HCT116 (cell line): ENCODE data around the gene P4HB. TPM values are rescaled to one million over a fixed set of nuclear protein-coding genes. Genes with fewer than 3 reads are reported as not detected.

ENCODE experiments used
- ATAC-seq: fragments of 200-7000 bp; cut with Tn5 transposase; 2 replicates; pipeline ENCODE4 v1.9.1; 2020; ENCODE audit warnings: mild to moderate bottlenecking, moderate library complexity
- BruUV-seq: library from RNA; stranded (reverse); fragments of 400-500 nt; replicated peaks from 2 replicates; lab custom pipeline; 2021; lab: Mats Ljungman, UMichigan
- CTCF ChIA-PET: fragments of 300-600 bp; sonication (Branson Sonifier 250); formaldehyde crosslinking; loops from one replicate; lab custom pipeline; 2021; ENCODE audit warnings: antibody characterized with exemption; lab: Charles Lee
- POLR2A ChIA-PET: fragments of 300-600, 350-600 bp; sonication (Branson Sonifier 250); formaldehyde crosslinking; loops from one replicate; lab custom pipeline; 2021; ENCODE audit warnings: antibody characterized with exemption; lab: Charles Lee
- RAD21 ChIA-PET, 2 experiments: fragments of 300-600 bp; sonication (Branson Sonifier 250); formaldehyde crosslinking; loops; one replicate each; lab custom pipeline; 2023; ENCODE audit warnings: low total read pairs in 2 of 2; ENCODE audit not compliant: uncharacterized antibody in 2 of 2, unreplicated experiment in 2 of 2, low non-redundant PET in 1 of 2; lab: Charles Lee
- DNase-seq: peaks from one replicate; pipeline ENCODE4 v3.0.0-alpha.2; 2010; ENCODE audit warnings: low read depth, low spot score
- H2AFZ ChIP-seq: fragments of 200-600 bp; shearing (Covaris generic), sonication (generic); 2 replicates; pipeline ENCODE4 v1.6.1; 2017; ENCODE audit warnings: low read depth, mixed run types, mixed read lengths, antibody characterized with exemption, low read length; ENCODE audit not compliant: poor library complexity, severe bottlenecking
- H3K27ac ChIP-seq: 2 replicates; pipeline ENCODE4 v1.5.1; 2012; ENCODE audit warnings: low read depth, low read length
- H3K27me3 ChIP-seq: fragments of 200-600 bp; sonication (generic); 2 replicates; pipeline ENCODE4 v1.6.1; 2016; ENCODE audit warnings: mixed run types, low read length, mixed read lengths; ENCODE audit not compliant: insufficient read depth
- H3K36me3 ChIP-seq, 2 experiments: fragments of 200-500 bp in 1 of 2; fragments of 200-600 bp in 1 of 2; sonication (Bioruptor generic) in 1 of 2; sonication (generic) in 1 of 2; 2 replicates each; pipeline versions ENCODE4 v1.5.1 to v1.6.1; 2014 to 2016; ENCODE audit warnings: low read length in 2 of 2, inconsistent platforms in 1 of 2, mixed read lengths in 1 of 2, mixed run types in 1 of 2; ENCODE audit not compliant: insufficient read depth in 2 of 2, control insufficient read depth in 1 of 2
- H3K4me1 ChIP-seq, 2 experiments: fragments of 200-600 bp in 1 of 2; sonication (generic) in 1 of 2; 2 replicates each; pipeline versions ENCODE4 v1.5.1 to v1.6.1; 2012 to 2017; ENCODE audit warnings: low read length in 2 of 2, inconsistent platforms in 1 of 2, mild to moderate bottlenecking in 1 of 2, mixed read lengths in 1 of 2, mixed run types in 1 of 2, moderate library complexity in 1 of 2; ENCODE audit not compliant: insufficient read depth in 2 of 2, control insufficient read depth in 1 of 2
- H3K4me2 ChIP-seq: fragments of 200-600 bp; sonication (generic); 2 replicates; pipeline ENCODE4 v1.6.1; 2017; ENCODE audit warnings: mixed run types, low read length, mixed read lengths
- H3K4me3 ChIP-seq, 2 experiments: fragments of 200-600 bp in 1 of 2; sonication (generic) in 1 of 2; replicated peaks in 1 of 2; 2 replicates each; pipeline ENCODE4 v1.5.1; 2011 to 2016; ENCODE audit warnings: low read length in 2 of 2, control low read depth in 1 of 2, low read depth in 1 of 2, mild to moderate bottlenecking in 1 of 2, mixed read lengths in 1 of 2, mixed run types in 1 of 2
- H3K79me2 ChIP-seq: fragments of 200-600 bp; sonication (generic); 2 replicates; pipeline ENCODE4 v1.6.1; 2017; ENCODE audit warnings: mild to moderate bottlenecking, mixed run types, low read length, moderate library complexity, mixed read lengths; ENCODE audit not compliant: insufficient read depth
- H3K9ac ChIP-seq: fragments of 200-600 bp; sonication (generic); 2 replicates; pipeline ENCODE4 v1.6.1; 2016; ENCODE audit warnings: low read length, mixed read lengths
- H3K9me2 ChIP-seq: fragments of 200-600 bp; sonication (generic), shearing (Covaris generic); 2 replicates; pipeline ENCODE4 v1.6.1; 2017; ENCODE audit warnings: mixed run types, mild to moderate bottlenecking, moderate library complexity; ENCODE audit not compliant: insufficient read depth
- H3K9me3 ChIP-seq, 2 experiments: fragments of 200-500 bp in 1 of 2; fragments of 200-600 bp in 1 of 2; sonication (Bioruptor generic) in 1 of 2; sonication (generic) in 1 of 2; 2 replicates each; pipeline ENCODE4 v1.6.1; 2014 to 2017; ENCODE audit warnings: low read length in 2 of 2, mixed read lengths in 2 of 2, inconsistent platforms in 1 of 2, low read depth in 1 of 2, mild to moderate bottlenecking in 1 of 2, mixed run types in 1 of 2, moderate library complexity in 1 of 2; ENCODE audit not compliant: control insufficient read depth in 1 of 2, insufficient read depth in 1 of 2
- H4K20me1 ChIP-seq: fragments of 200-600 bp; sonication (generic), shearing (Covaris generic); 2 replicates; pipeline ENCODE4 v1.6.1; 2017; ENCODE audit warnings: mixed run types, mild to moderate bottlenecking, moderate library complexity; ENCODE audit not compliant: insufficient read depth
- EZH2 ChIP-seq: fragments of 200-600 bp; sonication (generic); IDR thresholded peaks from 2 replicates; pipeline ENCODE4 v1.6.1; 2017; ENCODE audit warnings: antibody characterized with exemption, mixed run types
- MAX ChIP-seq: IDR thresholded peaks from 2 replicates; pipeline ENCODE4 v1.6.1; 2012
- POLR2A ChIP-seq: IDR thresholded peaks from 2 replicates; pipeline ENCODE4 v1.7.0; 2011; ENCODE audit warnings: borderline replicate concordance; ENCODE audit not compliant: insufficient read depth, insufficient read length; ENCODE audit errors: extremely low read depth
- POLR2AphosphoS5 ChIP-seq: IDR thresholded peaks from 2 replicates; pipeline ENCODE4 v1.6.1; 2011; ENCODE audit warnings: mild to moderate bottlenecking, low read depth, low read length, moderate library complexity
- ZFX ChIP-seq: fragments of 450-650 bp; IDR thresholded peaks from 2 replicates; pipeline ENCODE4 v1.6.1; 2017
- intact Hi-C: fragments of 100-400 bp; cut with micrococcal nuclease; formaldehyde crosslinking; loops from 2 replicates; pipeline ENCODE4 v1.10.0; 2022
- total RNA-seq: library from RNA; stranded (reverse); gene quantifications from one replicate; pipeline ENCODE4 v1.2.1, GENCODE V29; 2021; ENCODE audit not compliant: unreplicated experiment

P4HB gene
- total RNA-seq, 1 experiment from 2014 or later, result 1,043 TPM

GRCh38 chr17:81870981-81871386 is 10.6 kb upstream of the P4HB start, which contains the start of gene ARHGDIA:
TSS of gene ARHGDIA (minus strand) at chr17:81871337. CDS start at chr17:81869930, 1,407 bp downstream.
- BruUV-seq, result no TSS peak
- no peak within 1 kb of the TSS for H2AFZ ChIP-seq
- H3K4me1 ChIP-seq, result peaks cover 38 to 73% of the 10 kb centered on the region in 2 experiments
- H3K9me3 ChIP-seq, result no peaks in the 10 kb centered on the region
- intact Hi-C loops, result loop anchor here (5.0 kb wide), 1 partner anchor 56 kb away; the partner anchor contains the start of gene MAFG
- peak within 1 kb of the TSS; percentile 99 for H3K9ac ChIP-seq
- no peak for TF ChIP-seq EZH2
- TF ChIP-seq POLR2AphosphoS5, result peak; percentile 83
- TF ChIP-seq POLR2A, result peak; percentile 78
- H3K27me3 ChIP-seq, result no peaks in the 10 kb centered on the region
- ATAC-seq (peak; percentile 31), DNase-seq (no peak)
- RAD21 ChIA-PET, result no interaction called here
- peak within 1 kb of the TSS; percentile 71 to 95 for H3K4me3 ChIP-seq
- H3K27ac ChIP-seq, result peak within 1 kb of the TSS; percentile 99
- no peaks in the 10 kb centered on the region for H4K20me1 ChIP-seq
- peaks cover 38% of the 10 kb centered on the region for H3K79me2 ChIP-seq
- CTCF ChIA-PET, result interaction anchor here (1.1 to 2.7 kb wide), 2 partner anchors 57 to 150 kb away, joined by 3 to 27 read pairs; partner anchors contain the start of genes CENPX and LRRC45
- POLR2A ChIA-PET, result interaction anchor here (1.0 kb wide), 1 partner anchor 21 kb away, joined by 3 read pairs; the partner anchor contains the start of gene ANAPC11
- peak within 1 kb of the TSS; percentile 93 for H3K4me2 ChIP-seq
- no peaks in the 10 kb centered on the region for H3K9me2 ChIP-seq
- peaks cover 2 to 11% of the 10 kb centered on the region in 2 experiments; a peak in 2 of 4 replicates for H3K36me3 ChIP-seq

- Histone ChIP-seq H3K4me3 (peak overlapping the region; percentile 71 to 95), H3K9ac (peak overlapping the region; percentile 99), H3K27me3 (no peaks in the 10 kb centered on the region), H3K36me3 (peaks cover 7 to 17% of the 10 kb centered on the region in 2 experiments; a peak in 3 of 4 replicates), H3K27ac (peak overlapping the region; percentile 99), H3K79me2 (peaks cover 43% of the 10 kb centered on the region), H3K9me2 (no peaks in the 10 kb centered on the region), H4K20me1 (peaks cover 2% of the 10 kb centered on the region; the same call in 1 of the 2 replicates), H3K4me1 (peaks cover 38 to 79% of the 10 kb centered on the region in 2 experiments), H3K9me3 (no peaks in the 10 kb centered on the region), H2AFZ (no peak overlapping the region), H3K4me2 (peak overlapping the region; percentile 86)
- peak; percentile 0; the same call in 1 of the 2 replicates for ATAC-seq
- CTCF ChIA-PET, result interaction anchor here (1.0 to 2.7 kb wide), 6 partner anchors 9 to 151 kb away, joined by 3 to 27 read pairs (median 4); partner anchors contain the start of genes CENPX and LRRC45
- peak; percentile 95 for TF ChIP-seq ZFX
- peak; percentile 5; the same call in 1 of the 2 replicates for TF ChIP-seq POLR2AphosphoS5
- no peak for TF ChIP-seq MAX
- RAD21 ChIA-PET, result interaction anchor here in 1 of 2 experiments (0.8 kb wide), 1 partner anchor 40 kb away, joined by 3 read pairs; no protein-coding TSS in a partner anchor
- POLR2A ChIA-PET, result interaction anchor here (0.5 to 1.6 kb wide), 5 partner anchors 10 to 290 kb away, joined by 3 to 5 read pairs (median 4); partner anchors contain the start of genes ANAPC11 and P4HB
- intact Hi-C loops, result loop anchor here (5.0 kb wide), 1 partner anchor 57 kb away; the partner anchor contains the start of gene MAFG
- no TSS peak for BruUV-seq
- DNase-seq, result no peak
These were observed 10.0 kb upstream of the P4HB start for GRCh38 chr17:81870131-81870980.
